Stimulated activated CD4-positive, alpha-beta T cell treated with anti-CD3 and anti-CD28 coated beads, TNF-alpha, amount 100 ng/mL, for 48 hours (primary cell): Measurements from ENCODE around the gene RMC1.
"Not testable (repeated sequence)": the region's sequence is repeated elsewhere in the genome, so short reads cannot be mapped to it uniquely, and the experiment has no call there.

Source experiments
- DNase-seq, 3 donors: peaks; one replicate each; pipeline ENCODE4 v3.0.0-alpha.2; 2020; ENCODE audit warnings: low read depth in 3 of 3

Gene RMC1

GRCh38 chr18:23503038-23503962 lies at the start of gene RMC1:
TSS of gene RMC1 (plus strand) at chr18:23503511. CDS start at chr18:23503619, 108 bp downstream.
- DNase-seq = peak; percentile 93 to 99 (median 98)

GRCh38 chr18:23453680-23454058 lies 49.6 kb upstream of the RMC1 start:
- DNase-seq = no peak

GRCh38 chr18:23456835-23457234 lies 46.5 kb upstream of the RMC1 start:
- no peak for DNase-seq

- no peak for DNase-seq
Observed at GRCh38 chr18:23458830-23459529, 44.3 kb upstream of the RMC1 start.

GRCh38 chr18:23459530-23459921 lies 43.8 kb upstream of the RMC1 start:
- no peak for DNase-seq

GRCh38 chr18:23460285-23461273 lies 42.7 kb upstream of the RMC1 start:
- DNase-seq = no peak

GRCh38 chr18:23462876-23463275 lies 40.4 kb upstream of the RMC1 start:
- DNase-seq = no peak

GRCh38 chr18:23468753-23469459 lies 34.4 kb upstream of the RMC1 start:
- DNase-seq = no peak

GRCh38 chr18:23470620-23471387 lies 32.5 kb upstream of the RMC1 start:
- DNase-seq = no peak

GRCh38 chr18:23471486-23471885 lies 31.8 kb upstream of the RMC1 start:
- no peak for DNase-seq

- no peak for DNase-seq
Observed at GRCh38 chr18:23479829-23480505, 23.3 kb upstream of the RMC1 start.

GRCh38 chr18:23484561-23485182 lies 18.6 kb upstream of the RMC1 start:
- DNase-seq = no peak

- no peak for DNase-seq
Observed at GRCh38 chr18:23485386-23485785, 17.9 kb upstream of the RMC1 start.

GRCh38 chr18:23487738-23488570 lies 15.4 kb upstream of the RMC1 start:
- no peak for DNase-seq

GRCh38 chr18:23489586-23489985 lies 13.7 kb upstream of the RMC1 start:
- DNase-seq = not testable (repeated sequence)

- DNase-seq = no peak
Observed at GRCh38 chr18:23493654-23494053, 9.7 kb upstream of the RMC1 start.

GRCh38 chr18:23494992-23495391 lies 8.3 kb upstream of the RMC1 start:
- DNase-seq = no peak

- no peak for DNase-seq
Observed at GRCh38 chr18:23495723-23496440, 7.4 kb upstream of the RMC1 start.
